ENCODE data around the gene TCTA.

GRCh38 chr3:49397470-49397869 is 14.8 kb upstream of the TCTA start:
- TF ChIP-seq FOS (IDR thresholded peaks at IDR 0.05; ENCODE audit: borderline replicate concordance, insufficient read depth, low read length) (no peak), CTCF (IDR thresholded peaks at IDR 0.05; ENCODE audit: extremely low read depth in 1 of 2, insufficient read depth in 1 of 2, low read depth in 1 of 2, low read length in 2 of 2) (no peak), POLR2AphosphoS5 (IDR thresholded peaks at IDR 0.05; ENCODE audit: insufficient read depth, low read depth, low read length) (no peak), MAX (IDR thresholded peaks at IDR 0.05; ENCODE audit: insufficient read depth, insufficient read length) (no peak), EZH2 (IDR thresholded peaks at IDR 0.05; ENCODE audit: borderline replicate concordance, low read depth, low read length, severe bottlenecking) (no peak), POLR2A (IDR thresholded peaks at IDR 0.05; ENCODE audit: low read depth, low read length) (no peak), GATA2 (IDR thresholded peaks at IDR 0.05; ENCODE audit: insufficient read depth, insufficient read length, low read depth, low read length) (no peak), MYC (IDR thresholded peaks at IDR 0.05; ENCODE audit: low read depth, low read length) (no peak)

Data from endothelial cell of umbilical vein (primary cell).